Peyer's patch (tissue), 4 donors: ENCODE results near the gene WNT1. TPM values are rescaled to one million over a fixed set of nuclear protein-coding genes. Genes with fewer than 3 reads are reported as not detected.

ENCODE experiments used
- DNase-seq, 3 donors: peaks; one replicate each; pipeline ENCODE4 v3.0.0-alpha.2; 2017 to 2019
- H3K27ac ChIP-seq, 4 donors: fragments of 200-600 bp; sonication (generic); one replicate each; pipeline ENCODE4 v1.5.1; 2016 to 2019
- H3K27me3 ChIP-seq, 2 donors: fragments of 200-600 bp; sonication (generic); one replicate each; pipeline ENCODE4 v1.5.1; 2019
- H3K36me3 ChIP-seq, 3 donors: fragments of 200-600 bp; sonication (generic); one replicate each; pipeline ENCODE4 v1.5.1; 2016 to 2019
- H3K4me1 ChIP-seq, 4 donors: fragments of 200-600 bp; sonication (generic); one replicate each; pipeline ENCODE4 v1.5.1; 2016 to 2019
- H3K4me3 ChIP-seq, 4 donors: fragments of 200-600 bp; sonication (generic); 1 replicate in 3 of 4; 2 replicates in 1 of 4; pipeline ENCODE4 v1.5.1; 2016 to 2019; ENCODE audit warnings: mild to moderate bottlenecking in 1 of 4
- H3K9me3 ChIP-seq, 4 donors: fragments of 200-600 bp; sonication (generic); one replicate each; pipeline ENCODE4 v1.5.1; 2016 to 2019; ENCODE audit warnings: mild to moderate bottlenecking in 1 of 4
- CTCF ChIP-seq, 6 experiments: fragments of 450-650 bp in 4 of 6; fragments of 200-600 bp in 2 of 6; sonication (generic) in 1 of 6; IDR thresholded peaks; one replicate each; pipeline ENCODE4 v1.5.1; 2017 to 2019; ENCODE audit warnings: antibody characterized with exemption in 6 of 6, mild to moderate bottlenecking in 3 of 6, moderate library complexity in 1 of 6
- POLR2A ChIP-seq, 2 donors: fragments of 450-650 bp; IDR thresholded peaks; one replicate each; pipeline ENCODE4 v1.5.1; 2017; ENCODE audit warnings: antibody characterized with exemption in 2 of 2, mild to moderate bottlenecking in 2 of 2, moderate library complexity in 2 of 2
- total RNA-seq, 4 donors: library from RNA; depleted of rRNA; stranded (reverse); fragments of >200 nt; gene quantifications; one replicate each; pipeline ENCODE4 v1.1.0, GENCODE V29; 2016

WNT1 gene
- total RNA-seq, 4 donors from 2014 or later: not detected

- Histone ChIP-seq H3K27ac (no peak overlapping the region), H3K27me3 (peaks cover 0 to 53% of the 10 kb centered on the region in 2 donors), H3K36me3 (no peaks in the 10 kb centered on the region), H3K9me3 (no peaks in the 10 kb centered on the region), H3K4me1 (peaks cover 0 to 34% (median 27%) of the 10 kb centered on the region in 4 donors), H3K4me3 (no peak overlapping the region)
- TF ChIP-seq CTCF (IDR thresholded peaks at IDR 0.05): no peak
- no peak for TF ChIP-seq POLR2A (IDR thresholded peaks at IDR 0.05)
- no peak for DNase-seq
Measured at GRCh38 chr12:48972952-48973483, 5.1 kb upstream of the WNT1 start.

GRCh38 chr12:48973531-48973930, 4.6 kb upstream of the WNT1 start:
- Histone ChIP-seq H3K4me1 (peaks cover 0 to 39% (median 32%) of the 10 kb centered on the region in 4 donors), H3K36me3 (no peaks in the 10 kb centered on the region), H3K9me3 (no peaks in the 10 kb centered on the region), H3K27ac (no peak overlapping the region), H3K27me3 (peaks cover 0 to 58% of the 10 kb centered on the region in 2 donors), H3K4me3 (no peak overlapping the region)
- no peak for TF ChIP-seq POLR2A (IDR thresholded peaks at IDR 0.05)
- no peak for TF ChIP-seq CTCF (IDR thresholded peaks at IDR 0.05)
- no peak for DNase-seq

- no peak overlapping the region for H3K27ac ChIP-seq
- peaks cover 0 to 44% (median 37%) of the 10 kb centered on the region in 4 donors for H3K4me1 ChIP-seq
- H3K9me3 ChIP-seq: no peaks in the 10 kb centered on the region
- TF ChIP-seq CTCF (IDR thresholded peaks at IDR 0.05): peak in 5 of 6 experiments; percentile 15 to 60 (median 58)
- no peak for TF ChIP-seq POLR2A (IDR thresholded peaks at IDR 0.05)
- H3K27me3 ChIP-seq: peaks cover 0 to 63% of the 10 kb centered on the region in 2 donors
- H3K4me3 ChIP-seq: no peak overlapping the region
- H3K36me3 ChIP-seq: no peaks in the 10 kb centered on the region
- DNase-seq: peak; percentile 41 to 77 (median 64)
Measured at GRCh38 chr12:48973941-48974673, 4.0 kb upstream of the WNT1 start.

- Histone ChIP-seq H3K4me3 (peak overlapping the region; percentile 28 to 49 (median 46)), H3K27ac (peak overlapping the region in 1 of 4 donors; percentile 63), H3K36me3 (no peaks in the 10 kb centered on the region), H3K27me3 (peaks cover 0 to 56% of the 10 kb centered on the region in 2 donors), H3K4me1 (peaks cover 0 to 48% (median 28%) of the 10 kb centered on the region in 4 donors), H3K9me3 (peaks cover 0 to 4% (median 0%) of the 10 kb centered on the region in 4 donors)
- peak; percentile 68 to 81 (median 80) for TF ChIP-seq CTCF (IDR thresholded peaks at IDR 0.05)
- TF ChIP-seq POLR2A (IDR thresholded peaks at IDR 0.05): no peak
- peak; percentile 76 to 83 (median 81) for DNase-seq
Measured at GRCh38 chr12:48977290-48978281, 536 bp upstream of the WNT1 start.
